ENCODE results near the gene LYPD5.

The LYPD5 gene

DNA sequence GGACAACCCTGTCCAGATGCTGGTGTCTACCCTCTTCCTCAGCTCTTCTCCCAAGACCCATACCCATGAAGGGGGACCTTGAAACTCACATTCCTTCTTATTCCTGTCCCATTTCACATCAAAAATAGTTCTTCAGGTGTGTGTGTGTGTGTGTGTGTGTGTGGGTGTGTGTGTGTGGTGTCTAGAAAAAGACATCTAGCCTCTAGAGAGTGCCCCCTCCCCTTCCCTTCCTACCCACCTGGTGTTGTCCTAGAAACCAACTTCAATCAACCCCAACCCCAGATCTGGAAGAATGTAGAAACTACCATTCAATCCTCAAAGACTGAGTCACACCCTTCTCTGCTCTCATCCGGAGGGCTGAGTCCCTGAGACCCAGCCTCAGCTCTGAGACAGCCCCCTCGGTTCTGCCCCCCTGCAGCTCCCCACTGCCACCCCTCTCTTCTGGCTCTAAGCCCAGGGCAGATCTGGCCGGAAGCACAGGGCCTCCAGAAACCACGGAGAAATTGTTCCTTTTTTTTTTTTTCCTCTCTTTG lies 25.0 kb downstream of the LYPD5 start:
- TF ChIP-seq, protein P1, sequence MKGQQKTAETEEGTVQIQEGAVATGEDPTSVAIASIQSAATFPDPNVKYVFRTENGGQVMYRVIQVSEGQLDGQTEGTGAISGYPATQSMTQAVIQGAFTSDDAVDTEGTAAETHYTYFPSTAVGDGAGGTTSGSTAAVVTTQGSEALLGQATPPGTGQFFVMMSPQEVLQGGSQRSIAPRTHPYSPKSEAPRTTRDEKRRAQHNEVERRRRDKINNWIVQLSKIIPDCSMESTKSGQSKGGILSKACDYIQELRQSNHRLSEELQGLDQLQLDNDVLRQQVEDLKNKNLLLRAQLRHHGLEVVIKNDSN (IDR thresholded peaks at IDR 0.05), result no peak
- TF ChIP-seq TAF1 (IDR thresholded peaks at IDR 0.05; ENCODE audit: low read depth), result no peak
- TF ChIP-seq NFIC (IDR thresholded peaks at IDR 0.05), result no peak
- no peak for TF ChIP-seq TCF12 (IDR thresholded peaks at IDR 0.05; ENCODE audit: low read depth)
- no peak for TF ChIP-seq EP300 (IDR thresholded peaks at IDR 0.05; ENCODE audit: borderline replicate concordance)
- TF ChIP-seq EGR1 (IDR thresholded peaks at IDR 0.05), result no peak
- no peak for TF ChIP-seq YY1 (IDR thresholded peaks at IDR 0.05; ENCODE audit: low read depth)
- TF ChIP-seq ZBTB7A (IDR thresholded peaks at IDR 0.05; ENCODE audit: low read depth), result no peak
- no peak for TF ChIP-seq RAD21 (IDR thresholded peaks at IDR 0.05; ENCODE audit: low read depth)
- no peak for TF ChIP-seq CREB1 (IDR thresholded peaks at IDR 0.05; ENCODE audit: low read depth)

DNA sequence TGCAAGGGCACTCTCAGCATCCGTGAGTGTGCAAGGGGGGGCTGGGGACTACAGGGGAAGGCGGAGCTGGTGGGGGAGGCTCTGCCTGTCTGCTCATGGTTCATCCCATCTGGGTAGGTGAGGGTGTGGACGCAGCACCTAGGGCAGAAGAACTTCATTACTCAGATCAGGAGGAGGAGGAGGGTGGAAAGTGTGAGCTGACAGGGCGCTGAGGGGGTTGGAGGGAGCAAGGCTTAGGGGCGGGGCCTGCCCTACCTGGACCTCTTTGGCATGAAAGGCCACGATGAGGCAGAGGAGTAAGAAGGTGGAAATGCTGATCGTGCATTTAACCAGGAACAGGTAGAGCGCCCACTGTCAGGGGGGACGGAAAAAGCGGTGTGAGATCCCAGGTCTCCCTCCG lies 26.0 kb downstream of the LYPD5 start:
- TF ChIP-seq EGR1 (IDR thresholded peaks at IDR 0.05) (no peak), CEBPB (IDR thresholded peaks at IDR 0.05) (no peak), RAD21 (IDR thresholded peaks at IDR 0.05; ENCODE audit: low read depth) (no peak), FOXM1 (IDR thresholded peaks at IDR 0.05; ENCODE audit: borderline replicate concordance, low read depth) (no peak), EP300 (IDR thresholded peaks at IDR 0.05; ENCODE audit: borderline replicate concordance) (no peak), TAF1 (IDR thresholded peaks at IDR 0.05; ENCODE audit: low read depth) (no peak), NFIC (IDR thresholded peaks at IDR 0.05) (no peak), YY1 (IDR thresholded peaks at IDR 0.05; ENCODE audit: low read depth) (no peak), TEAD4 (IDR thresholded peaks at IDR 0.05) (no peak), CREB1 (IDR thresholded peaks at IDR 0.05; ENCODE audit: low read depth) (no peak), TCF12 (IDR thresholded peaks at IDR 0.05; ENCODE audit: low read depth) (no peak), ZBTB7A (IDR thresholded peaks at IDR 0.05; ENCODE audit: low read depth) (no peak)
- TF ChIP-seq, protein P1 (IDR thresholded peaks at IDR 0.05), result no peak
- TF ChIP-seq, protein P2, sequence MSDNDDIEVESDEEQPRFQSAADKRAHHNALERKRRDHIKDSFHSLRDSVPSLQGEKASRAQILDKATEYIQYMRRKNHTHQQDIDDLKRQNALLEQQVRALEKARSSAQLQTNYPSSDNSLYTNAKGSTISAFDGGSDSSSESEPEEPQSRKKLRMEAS (IDR thresholded peaks at IDR 0.05), result no peak
- TF ChIP-seq, protein P3, sequence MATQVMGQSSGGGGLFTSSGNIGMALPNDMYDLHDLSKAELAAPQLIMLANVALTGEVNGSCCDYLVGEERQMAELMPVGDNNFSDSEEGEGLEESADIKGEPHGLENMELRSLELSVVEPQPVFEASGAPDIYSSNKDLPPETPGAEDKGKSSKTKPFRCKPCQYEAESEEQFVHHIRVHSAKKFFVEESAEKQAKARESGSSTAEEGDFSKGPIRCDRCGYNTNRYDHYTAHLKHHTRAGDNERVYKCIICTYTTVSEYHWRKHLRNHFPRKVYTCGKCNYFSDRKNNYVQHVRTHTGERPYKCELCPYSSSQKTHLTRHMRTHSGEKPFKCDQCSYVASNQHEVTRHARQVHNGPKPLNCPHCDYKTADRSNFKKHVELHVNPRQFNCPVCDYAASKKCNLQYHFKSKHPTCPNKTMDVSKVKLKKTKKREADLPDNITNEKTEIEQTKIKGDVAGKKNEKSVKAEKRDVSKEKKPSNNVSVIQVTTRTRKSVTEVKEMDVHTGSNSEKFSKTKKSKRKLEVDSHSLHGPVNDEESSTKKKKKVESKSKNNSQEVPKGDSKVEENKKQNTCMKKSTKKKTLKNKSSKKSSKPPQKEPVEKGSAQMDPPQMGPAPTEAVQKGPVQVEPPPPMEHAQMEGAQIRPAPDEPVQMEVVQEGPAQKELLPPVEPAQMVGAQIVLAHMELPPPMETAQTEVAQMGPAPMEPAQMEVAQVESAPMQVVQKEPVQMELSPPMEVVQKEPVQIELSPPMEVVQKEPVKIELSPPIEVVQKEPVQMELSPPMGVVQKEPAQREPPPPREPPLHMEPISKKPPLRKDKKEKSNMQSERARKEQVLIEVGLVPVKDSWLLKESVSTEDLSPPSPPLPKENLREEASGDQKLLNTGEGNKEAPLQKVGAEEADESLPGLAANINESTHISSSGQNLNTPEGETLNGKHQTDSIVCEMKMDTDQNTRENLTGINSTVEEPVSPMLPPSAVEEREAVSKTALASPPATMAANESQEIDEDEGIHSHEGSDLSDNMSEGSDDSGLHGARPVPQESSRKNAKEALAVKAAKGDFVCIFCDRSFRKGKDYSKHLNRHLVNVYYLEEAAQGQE (IDR thresholded peaks at IDR 0.05; ENCODE audit: low read depth), result no peak

DNA sequence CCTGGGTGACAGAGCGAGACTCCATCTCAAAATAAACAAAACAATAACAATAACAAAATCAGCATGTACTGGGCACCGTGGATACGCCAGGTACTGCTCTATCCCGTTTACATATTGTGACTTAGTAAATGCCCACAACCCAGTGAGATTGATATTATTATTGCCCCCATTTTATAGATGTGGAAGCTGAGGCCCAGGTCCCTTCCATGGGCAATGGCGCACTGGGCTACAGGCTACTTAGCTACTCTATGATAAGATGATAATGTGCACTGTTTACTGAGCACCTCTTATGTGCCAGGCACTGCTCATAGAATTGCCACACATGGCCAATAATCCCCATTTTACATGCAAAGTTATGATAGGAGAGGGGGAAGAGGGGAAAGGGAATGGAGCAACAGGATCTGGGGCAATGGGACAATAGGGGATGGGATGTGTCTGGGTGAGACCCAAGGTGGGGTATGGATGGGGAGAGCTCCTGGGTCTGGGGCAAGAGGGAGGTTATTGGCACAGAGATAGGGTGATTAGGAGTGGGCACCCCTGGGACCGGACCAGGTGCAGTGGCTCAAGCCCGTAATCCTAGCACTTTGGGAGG lies 26.9 kb downstream of the LYPD5 start:
- TF ChIP-seq TAF1 (IDR thresholded peaks at IDR 0.05; ENCODE audit: low read depth) (no peak), YY1 (IDR thresholded peaks at IDR 0.05; ENCODE audit: low read depth) (no peak), FOXM1 (IDR thresholded peaks at IDR 0.05; ENCODE audit: borderline replicate concordance, low read depth) (no peak), NFIC (IDR thresholded peaks at IDR 0.05) (no peak), EGR1 (IDR thresholded peaks at IDR 0.05) (no peak), TCF12 (IDR thresholded peaks at IDR 0.05; ENCODE audit: low read depth) (no peak), CEBPB (IDR thresholded peaks at IDR 0.05) (no peak), ZBTB7A (IDR thresholded peaks at IDR 0.05; ENCODE audit: low read depth) (no peak), TEAD4 (IDR thresholded peaks at IDR 0.05) (no peak), RAD21 (IDR thresholded peaks at IDR 0.05; ENCODE audit: low read depth) (no peak), EP300 (IDR thresholded peaks at IDR 0.05; ENCODE audit: borderline replicate concordance) (no peak), CREB1 (IDR thresholded peaks at IDR 0.05; ENCODE audit: low read depth) (no peak)
- TF ChIP-seq, protein P1 (IDR thresholded peaks at IDR 0.05), result no peak
- TF ChIP-seq, protein P2 (IDR thresholded peaks at IDR 0.05), result no peak
- TF ChIP-seq, protein P3 (IDR thresholded peaks at IDR 0.05; ENCODE audit: low read depth), result no peak

DNA sequence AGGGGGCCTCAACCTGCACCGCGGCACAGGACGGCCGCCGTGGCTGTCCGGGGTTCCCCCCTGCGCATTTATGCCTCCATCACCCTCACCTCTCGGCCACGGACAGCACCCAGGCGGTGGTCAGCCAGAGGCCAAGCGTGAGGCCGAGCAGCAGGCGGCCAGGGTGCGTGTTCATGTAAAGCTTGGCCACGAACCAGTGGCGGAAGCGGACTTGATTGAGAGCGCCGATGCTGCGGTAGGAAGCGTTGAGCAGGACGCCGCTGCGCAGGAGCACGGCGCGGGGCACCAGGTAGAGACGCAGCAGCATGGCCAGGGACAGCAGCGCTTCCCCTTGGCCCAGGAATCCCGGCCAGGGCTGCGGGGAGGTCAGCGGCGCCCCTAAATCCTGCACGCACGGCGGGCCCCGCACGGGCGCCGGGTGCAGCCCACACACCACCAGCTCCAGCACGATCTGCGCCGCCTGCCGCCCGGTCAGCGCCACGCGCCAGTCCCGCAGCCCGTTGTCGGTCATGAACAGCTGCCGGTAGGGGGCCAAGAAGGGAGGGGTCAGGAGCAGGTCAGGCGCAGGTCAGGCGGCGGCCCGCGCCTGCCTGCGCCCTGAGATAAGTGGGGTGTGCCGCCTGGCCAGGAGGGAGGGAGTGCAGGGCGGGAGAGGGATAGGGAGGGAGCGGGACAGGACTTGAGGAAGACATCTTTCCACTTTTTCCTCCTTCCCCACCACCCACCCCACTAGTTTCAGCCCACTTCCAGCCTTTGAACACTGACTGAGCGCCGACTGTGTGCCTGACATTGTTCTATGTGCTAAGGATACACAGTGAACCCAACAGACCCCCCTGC lies 27.9 kb downstream of the LYPD5 start:
- TF ChIP-seq TAF1 (IDR thresholded peaks at IDR 0.05; ENCODE audit: low read depth), result no peak

DNA sequence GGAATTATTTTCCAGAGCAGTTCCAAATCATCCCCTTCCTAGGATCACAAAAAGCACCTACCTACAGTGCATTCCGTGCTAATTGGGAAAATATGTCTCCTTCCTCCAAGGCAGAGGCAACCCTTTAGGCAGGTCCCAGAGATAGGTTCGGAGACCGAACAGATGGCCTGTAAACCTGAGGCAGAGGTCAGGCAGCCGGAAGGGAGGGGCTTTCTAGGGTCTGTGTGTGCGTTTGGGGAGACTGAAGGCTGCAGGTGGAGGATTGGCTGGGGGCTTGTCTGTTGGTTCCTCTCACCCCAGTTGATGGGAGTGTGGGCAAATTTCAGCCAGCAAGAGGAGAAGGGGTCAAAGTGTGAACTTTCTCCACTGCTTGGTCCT lies 28.5 kb downstream of the LYPD5 start:
- TF ChIP-seq, protein P3 (IDR thresholded peaks at IDR 0.05; ENCODE audit: low read depth), result no peak
- TF ChIP-seq, protein P2 (IDR thresholded peaks at IDR 0.05), result no peak
- TF ChIP-seq EP300 (IDR thresholded peaks at IDR 0.05; ENCODE audit: borderline replicate concordance) (no peak), EGR1 (IDR thresholded peaks at IDR 0.05) (no peak), TAF1 (IDR thresholded peaks at IDR 0.05; ENCODE audit: low read depth) (no peak), TCF12 (IDR thresholded peaks at IDR 0.05; ENCODE audit: low read depth) (no peak), TEAD4 (IDR thresholded peaks at IDR 0.05) (no peak), ZBTB7A (IDR thresholded peaks at IDR 0.05; ENCODE audit: low read depth) (no peak), FOXM1 (IDR thresholded peaks at IDR 0.05; ENCODE audit: borderline replicate concordance, low read depth) (no peak), CREB1 (IDR thresholded peaks at IDR 0.05; ENCODE audit: low read depth) (no peak), NFIC (IDR thresholded peaks at IDR 0.05) (no peak)
- TF ChIP-seq, protein P1 (IDR thresholded peaks at IDR 0.05), result no peak
